Measurements from ENCODE around the gene SYTL2. TPM values are rescaled to one million over a fixed set of nuclear protein-coding genes. Genes with fewer than 3 reads are reported as not detected.

SYTL2 gene
- total and polyA plus RNA-seq, 12 donors, result 8.2 to 134 (median 19.4) TPM

DNA sequence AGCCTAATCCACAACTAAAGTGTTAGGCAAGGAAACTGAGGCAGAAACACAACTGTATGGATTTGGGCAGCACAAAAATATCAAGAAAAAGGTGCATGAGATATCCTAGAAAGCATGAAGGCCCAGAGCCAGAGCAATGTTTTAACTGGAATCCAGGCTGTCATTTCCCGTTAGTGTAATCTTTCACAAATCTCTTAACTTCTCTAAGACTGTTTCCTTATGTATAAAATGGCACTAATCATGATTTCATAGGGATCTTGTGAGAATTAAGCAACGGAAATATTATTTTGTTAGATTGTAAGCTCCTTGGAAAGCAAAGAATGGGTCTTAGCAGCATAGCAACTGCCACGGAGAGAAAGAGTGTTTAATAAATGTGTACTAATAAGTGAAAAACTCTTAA is 14.7 kb upstream of the SYTL2 start:
- no peaks in the 10 kb centered on the region for H3K36me3 ChIP-seq (replicated peaks in 1 of 2)
- WGBS, 4 donors, result 64 to 78% (median 73%) methylated on average over 3 of the region's 3 CpGs
- H3K27me3 ChIP-seq, result no peaks in the 10 kb centered on the region
- H3K27ac ChIP-seq, result no peak overlapping the region
- no peak overlapping the region for H3K4me3 ChIP-seq
- peaks cover 0 to 28% of the 10 kb centered on the region in 2 donors for H3K4me1 ChIP-seq (replicated peaks in 1 of 2)
- intact Hi-C loops (cut with DNase I), result no loop called here
- no peak for DNase-seq
- TF ChIP-seq, protein P1, sequence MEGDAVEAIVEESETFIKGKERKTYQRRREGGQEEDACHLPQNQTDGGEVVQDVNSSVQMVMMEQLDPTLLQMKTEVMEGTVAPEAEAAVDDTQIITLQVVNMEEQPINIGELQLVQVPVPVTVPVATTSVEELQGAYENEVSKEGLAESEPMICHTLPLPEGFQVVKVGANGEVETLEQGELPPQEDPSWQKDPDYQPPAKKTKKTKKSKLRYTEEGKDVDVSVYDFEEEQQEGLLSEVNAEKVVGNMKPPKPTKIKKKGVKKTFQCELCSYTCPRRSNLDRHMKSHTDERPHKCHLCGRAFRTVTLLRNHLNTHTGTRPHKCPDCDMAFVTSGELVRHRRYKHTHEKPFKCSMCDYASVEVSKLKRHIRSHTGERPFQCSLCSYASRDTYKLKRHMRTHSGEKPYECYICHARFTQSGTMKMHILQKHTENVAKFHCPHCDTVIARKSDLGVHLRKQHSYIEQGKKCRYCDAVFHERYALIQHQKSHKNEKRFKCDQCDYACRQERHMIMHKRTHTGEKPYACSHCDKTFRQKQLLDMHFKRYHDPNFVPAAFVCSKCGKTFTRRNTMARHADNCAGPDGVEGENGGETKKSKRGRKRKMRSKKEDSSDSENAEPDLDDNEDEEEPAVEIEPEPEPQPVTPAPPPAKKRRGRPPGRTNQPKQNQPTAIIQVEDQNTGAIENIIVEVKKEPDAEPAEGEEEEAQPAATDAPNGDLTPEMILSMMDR (IDR thresholded peaks at IDR 0.05), result no peak
- TF ChIP-seq POLR2A (IDR thresholded peaks at IDR 0.05), result no peak
- no peaks in the 10 kb centered on the region for H3K9me3 ChIP-seq (replicated peaks in 1 of 3)

DNA sequence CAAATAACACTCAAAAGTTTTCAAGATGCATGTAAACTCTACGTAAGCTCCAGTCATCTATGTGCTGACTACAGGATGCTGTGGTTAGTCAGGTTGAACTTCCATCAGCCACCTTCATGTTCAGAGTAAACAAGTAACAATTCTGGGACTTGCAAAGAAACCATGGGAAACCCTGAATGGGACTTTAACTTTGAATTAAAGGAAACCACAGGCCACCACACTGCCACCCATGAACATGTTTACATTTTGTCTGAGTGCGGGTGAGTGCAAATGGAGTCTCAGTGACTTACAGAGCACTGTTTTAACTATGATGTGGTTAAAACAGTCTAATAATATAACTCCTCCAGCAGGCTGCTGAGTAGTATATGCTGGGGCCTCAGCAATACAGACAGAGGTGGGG is 12.9 kb upstream of the SYTL2 start:
- TF ChIP-seq, protein P1 (IDR thresholded peaks at IDR 0.05), result no peak
- no peak for TF ChIP-seq POLR2A (IDR thresholded peaks at IDR 0.05)
- 79 to 93% (median 91%) methylated on average over 2 of the region's 2 CpGs for WGBS, 4 donors
- intact Hi-C loops (cut with DNase I), result no loop called here

DNA sequence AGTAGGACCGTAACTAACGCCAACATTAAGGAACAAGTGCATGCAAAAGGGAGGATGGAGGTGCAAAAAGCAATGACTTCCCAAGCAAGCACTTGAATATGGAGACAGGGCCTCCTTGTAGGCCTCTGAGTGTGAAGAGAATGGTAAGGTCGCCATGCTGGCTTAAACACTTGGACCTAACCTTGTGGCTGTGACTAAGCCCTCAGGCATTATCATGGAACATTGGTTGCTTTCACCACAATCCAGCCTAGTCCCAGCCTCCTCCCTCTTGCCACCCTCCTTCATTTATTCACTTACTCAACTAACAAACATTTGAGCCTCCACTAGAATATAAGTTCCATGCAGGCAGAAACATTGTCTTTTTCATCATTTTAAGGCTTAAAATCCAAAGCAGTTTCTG is 11.9 kb upstream of the SYTL2 start:
- no peaks in the 10 kb centered on the region for H3K36me3 ChIP-seq (replicated peaks in 1 of 2)
- H3K4me3 ChIP-seq, result no peak overlapping the region
- TF ChIP-seq POLR2A (IDR thresholded peaks at IDR 0.05), result no peak
- TF ChIP-seq, protein P1 (IDR thresholded peaks at IDR 0.05), result no peak
- WGBS, 4 donors, result 86 to 98% (median 90%) methylated on average over 3 of the region's 3 CpGs
- H3K27me3 ChIP-seq, result no peaks in the 10 kb centered on the region
- intact Hi-C loops (cut with DNase I), result no loop called here
- H3K27ac ChIP-seq, result no peak overlapping the region
- H3K4me1 ChIP-seq (replicated peaks in 1 of 2), result peaks cover 0 to 20% of the 10 kb centered on the region in 2 donors
- H3K9me3 ChIP-seq (replicated peaks in 1 of 3), result no peaks in the 10 kb centered on the region
- DNase-seq, result no peak

More for the DNA sequence above, 12.9 kb upstream of the SYTL2 start:
- Histone ChIP-seq H3K4me3 (no peak overlapping the region), H3K27me3 (no peaks in the 10 kb centered on the region), H3K27ac (no peak overlapping the region), H3K4me1 (replicated peaks in 1 of 2) (peaks cover 0 to 28% of the 10 kb centered on the region in 2 donors), H3K36me3 (replicated peaks in 1 of 2) (no peaks in the 10 kb centered on the region), H3K9me3 (replicated peaks in 1 of 3) (no peaks in the 10 kb centered on the region)
- DNase-seq, result no peak

DNA sequence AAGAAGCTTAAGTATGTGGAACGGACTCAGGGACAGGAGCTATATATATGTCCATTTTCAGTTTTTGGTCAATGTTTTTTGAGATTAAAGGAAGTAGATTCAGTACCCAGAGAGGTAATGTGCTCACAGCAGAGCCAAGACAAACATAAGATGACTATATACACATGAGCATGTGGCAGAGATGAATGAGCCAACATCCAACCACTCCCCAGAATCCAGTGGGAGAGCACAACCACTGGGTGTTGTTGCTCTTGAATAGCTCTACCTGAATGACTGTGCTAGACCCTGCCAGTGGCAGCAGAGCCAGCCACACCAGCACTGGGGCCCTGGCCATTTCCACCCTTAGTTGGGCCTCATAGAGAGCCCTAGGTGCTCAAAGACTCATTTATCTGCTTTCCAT is 10.7 kb upstream of the SYTL2 start:
- Histone ChIP-seq H3K27ac (no peak overlapping the region), H3K27me3 (no peaks in the 10 kb centered on the region), H3K4me1 (replicated peaks in 1 of 2) (peaks cover 0 to 8% of the 10 kb centered on the region in 2 donors), H3K4me3 (no peak overlapping the region), H3K36me3 (replicated peaks in 1 of 2) (no peaks in the 10 kb centered on the region), H3K9me3 (replicated peaks in 1 of 3) (no peaks in the 10 kb centered on the region)
- intact Hi-C loops (cut with DNase I), result no loop called here
- DNase-seq, result no peak
- TF ChIP-seq, protein P1 (IDR thresholded peaks at IDR 0.05), result no peak
- no peak for TF ChIP-seq POLR2A (IDR thresholded peaks at IDR 0.05)
- 93 to 100% (median 96%) methylated on average over 1 of the region's 1 CpG for WGBS, 4 donors

All from adrenal gland (tissue), 12 donors.